HepG2 (cell line): Measurements from ENCODE around the gene BCAS3. TPM values are rescaled to one million over a fixed set of nuclear protein-coding genes. Genes with fewer than 3 reads are reported as not detected.

Experiments used
- ARNTL ChIP-seq: sonication (generic); formaldehyde crosslinking; IDR thresholded peaks from 2 replicates; pipeline ENCODE4 v1.4.0; 2020; ENCODE audit warnings: mild to moderate bottlenecking, missing genetic modification reagents
- BRD4 ChIP-seq: sonication (generic); formaldehyde crosslinking; IDR thresholded peaks from 2 replicates; pipeline ENCODE4 v1.4.0; 2020; ENCODE audit warnings: missing genetic modification reagents
- HMGA1 ChIP-seq: sonication (generic); formaldehyde crosslinking; conservative IDR thresholded peaks from 2 replicates; pipeline ENCODE4 v1.4.0; 2020; ENCODE audit warnings: missing genetic modification reagents
- KAT2B ChIP-seq: fragments of 150-350 bp; IDR thresholded peaks from 2 replicates; pipeline ENCODE4 v1.6.1; 2014; ENCODE audit warnings: low read depth, low read length, borderline replicate concordance
- RFXAP ChIP-seq: sonication (generic); formaldehyde crosslinking; IDR thresholded peaks from 2 replicates; pipeline ENCODE4 v1.4.0; 2020; ENCODE audit warnings: missing genetic modification reagents, borderline replicate concordance
- SIN3B ChIP-seq: fragments of 150-350 bp; IDR thresholded peaks from 2 replicates; pipeline ENCODE4 v1.6.1; 2014; ENCODE audit warnings: low read length
- SMAD1 ChIP-seq: sonication (generic); formaldehyde crosslinking; IDR thresholded peaks from 2 replicates; pipeline ENCODE4 v1.4.0; 2020; ENCODE audit warnings: missing genetic modification reagents, low read depth, mild to moderate bottlenecking, borderline replicate concordance
- SPEN ChIP-seq: sonication (generic); formaldehyde crosslinking; IDR thresholded peaks from 2 replicates; pipeline ENCODE4 v1.5.1; 2020; ENCODE audit warnings: low read depth, mild to moderate bottlenecking, missing genetic modification reagents
- ZNF10 ChIP-seq: sonication (generic); formaldehyde crosslinking; IDR thresholded peaks from 2 replicates; pipeline ENCODE4 v1.4.0; 2020; ENCODE audit warnings: mild to moderate bottlenecking, low read depth, missing genetic modification reagents, borderline replicate concordance
- ZNF3 ChIP-seq: IDR thresholded peaks from 2 replicates; pipeline ENCODE4 v1.7.0; 2017; ENCODE audit warnings: inconsistent platforms
- ZNF75D ChIP-seq: sonication (generic); formaldehyde crosslinking; IDR thresholded peaks from 2 replicates; pipeline ENCODE4 v1.8.1; 2023; ENCODE audit warnings: missing genetic modification reagents, mild to moderate bottlenecking, borderline replicate concordance
- ZNF891 ChIP-seq: sonication (generic); formaldehyde crosslinking; IDR thresholded peaks from 2 replicates; pipeline ENCODE4 v1.5.0; 2020; ENCODE audit warnings: mild to moderate bottlenecking, missing genetic modification reagents
- polyA plus RNA-seq, 8 experiments: library from polyadenylated mRNA; depleted of rRNA in 3 of 8; stranded (reverse) in 7 of 8; unstranded in 1 of 8; fragments of >200 nt; fragmentation: Illumina TruSeq in 4 of 8; extraction: Trizol in 4 of 8; gene quantifications; 2 replicates each; pipeline versions ENCODE4 v1.2.1 to v1.2.3, GENCODE V29; 2011 to 2016; ENCODE audit warnings: low read depth in 4 of 8, missing spikeins in 1 of 8, mixed read lengths in 1 of 8; ENCODE audit not compliant: insufficient read depth in 1 of 8
- total RNA-seq, 5 experiments: library from RNA; depleted of rRNA; stranded (reverse); fragments of >200 nt; fragmentation: Illumina TruSeq; extraction: Trizol; gene quantifications; 2 replicates each; pipeline ENCODE4 v1.2.3, GENCODE V29; 2016; ENCODE audit warnings: low read depth in 1 of 5
- TF ChIP-seq, protein P1 (sequence below): sonication (generic); formaldehyde crosslinking; IDR thresholded peaks from 2 replicates; pipeline ENCODE4 v1.4.0; 2020; ENCODE audit warnings: missing genetic modification reagents
- TF ChIP-seq, protein P2 (sequence below): sonication (generic); formaldehyde crosslinking; IDR thresholded peaks from 2 replicates; pipeline ENCODE4 v1.9.0; 2021; ENCODE audit warnings: missing genetic modification reagents, borderline replicate concordance
- TF ChIP-seq, protein P3 (sequence below): sonication (generic); formaldehyde crosslinking; IDR thresholded peaks from 2 replicates; pipeline ENCODE4 v1.5.0; 2020; ENCODE audit warnings: mild to moderate bottlenecking, missing genetic modification reagents, borderline replicate concordance
- TF ChIP-seq, protein P4 (sequence below): sonication (generic); formaldehyde crosslinking; IDR thresholded peaks from 2 replicates; pipeline ENCODE4 v1.4.0; 2020; ENCODE audit warnings: missing genetic modification reagents
- TF ChIP-seq, protein P5 (sequence below): sonication (generic); formaldehyde crosslinking; IDR thresholded peaks from 2 replicates; pipeline ENCODE4 v1.5.0; 2020; ENCODE audit warnings: missing genetic modification reagents
- TF ChIP-seq, protein P6 (sequence below): sonication (generic); formaldehyde crosslinking; IDR thresholded peaks from 2 replicates; pipeline ENCODE4 v1.5.0; 2020; ENCODE audit warnings: missing genetic modification reagents

The BCAS3 gene
- total and polyA plus RNA-seq, 2 of the 13 experiments (the other 11 are each of a cell fraction or from before 2014, with no cell fraction given): 10.7 to 11.2 TPM

DNA sequence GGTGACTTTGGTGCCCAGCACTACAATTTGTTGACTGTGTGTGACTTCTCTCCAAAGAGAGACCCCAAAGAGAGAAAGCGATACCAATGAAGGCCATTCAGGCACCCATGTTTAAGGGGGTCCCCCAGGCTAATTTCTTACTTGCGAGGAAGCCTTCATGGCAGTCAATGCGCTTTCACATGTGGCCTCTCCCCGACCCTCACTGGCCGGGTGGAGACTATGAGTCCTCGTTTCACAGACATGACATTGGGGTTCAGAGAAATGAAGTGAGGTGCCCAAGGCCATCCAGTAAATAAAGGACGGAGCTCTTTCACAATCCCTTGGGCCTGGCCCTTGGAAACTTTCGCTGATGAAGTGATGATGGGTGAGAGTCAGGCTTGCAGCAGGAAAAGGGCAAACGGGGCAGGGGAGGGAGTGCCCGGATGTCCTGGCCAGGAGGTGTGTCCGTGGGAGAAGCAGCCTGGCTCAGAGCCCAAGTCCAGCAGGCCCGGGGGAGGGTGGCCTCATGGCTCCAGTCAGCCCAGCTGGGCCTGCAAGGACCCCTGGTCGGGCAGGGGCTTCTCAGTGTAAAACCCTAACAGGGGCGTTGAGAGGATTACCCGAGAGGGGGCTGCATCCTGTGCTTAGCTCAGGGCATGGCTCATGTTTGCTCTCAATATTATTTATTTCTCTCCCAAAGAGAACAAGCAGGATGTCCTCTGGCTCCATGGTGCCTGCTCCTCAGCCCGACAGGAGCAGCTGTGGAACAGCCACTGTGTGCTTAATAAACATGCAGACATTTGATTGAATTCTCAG lies 736.7 kb downstream of the BCAS3 start (continued):
- TF ChIP-seq, protein P1, sequence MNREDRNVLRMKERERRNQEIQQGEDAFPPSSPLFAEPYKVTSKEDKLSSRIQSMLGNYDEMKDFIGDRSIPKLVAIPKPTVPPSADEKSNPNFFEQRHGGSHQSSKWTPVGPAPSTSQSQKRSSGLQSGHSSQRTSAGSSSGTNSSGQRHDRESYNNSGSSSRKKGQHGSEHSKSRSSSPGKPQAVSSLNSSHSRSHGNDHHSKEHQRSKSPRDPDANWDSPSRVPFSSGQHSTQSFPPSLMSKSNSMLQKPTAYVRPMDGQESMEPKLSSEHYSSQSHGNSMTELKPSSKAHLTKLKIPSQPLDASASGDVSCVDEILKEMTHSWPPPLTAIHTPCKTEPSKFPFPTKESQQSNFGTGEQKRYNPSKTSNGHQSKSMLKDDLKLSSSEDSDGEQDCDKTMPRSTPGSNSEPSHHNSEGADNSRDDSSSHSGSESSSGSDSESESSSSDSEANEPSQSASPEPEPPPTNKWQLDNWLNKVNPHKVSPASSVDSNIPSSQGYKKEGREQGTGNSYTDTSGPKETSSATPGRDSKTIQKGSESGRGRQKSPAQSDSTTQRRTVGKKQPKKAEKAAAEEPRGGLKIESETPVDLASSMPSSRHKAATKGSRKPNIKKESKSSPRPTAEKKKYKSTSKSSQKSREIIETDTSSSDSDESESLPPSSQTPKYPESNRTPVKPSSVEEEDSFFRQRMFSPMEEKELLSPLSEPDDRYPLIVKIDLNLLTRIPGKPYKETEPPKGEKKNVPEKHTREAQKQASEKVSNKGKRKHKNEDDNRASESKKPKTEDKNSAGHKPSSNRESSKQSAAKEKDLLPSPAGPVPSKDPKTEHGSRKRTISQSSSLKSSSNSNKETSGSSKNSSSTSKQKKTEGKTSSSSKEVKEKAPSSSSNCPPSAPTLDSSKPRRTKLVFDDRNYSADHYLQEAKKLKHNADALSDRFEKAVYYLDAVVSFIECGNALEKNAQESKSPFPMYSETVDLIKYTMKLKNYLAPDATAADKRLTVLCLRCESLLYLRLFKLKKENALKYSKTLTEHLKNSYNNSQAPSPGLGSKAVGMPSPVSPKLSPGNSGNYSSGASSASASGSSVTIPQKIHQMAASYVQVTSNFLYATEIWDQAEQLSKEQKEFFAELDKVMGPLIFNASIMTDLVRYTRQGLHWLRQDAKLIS (CRISPR knock-in tag): no peak
- TF ChIP-seq, protein P2, sequence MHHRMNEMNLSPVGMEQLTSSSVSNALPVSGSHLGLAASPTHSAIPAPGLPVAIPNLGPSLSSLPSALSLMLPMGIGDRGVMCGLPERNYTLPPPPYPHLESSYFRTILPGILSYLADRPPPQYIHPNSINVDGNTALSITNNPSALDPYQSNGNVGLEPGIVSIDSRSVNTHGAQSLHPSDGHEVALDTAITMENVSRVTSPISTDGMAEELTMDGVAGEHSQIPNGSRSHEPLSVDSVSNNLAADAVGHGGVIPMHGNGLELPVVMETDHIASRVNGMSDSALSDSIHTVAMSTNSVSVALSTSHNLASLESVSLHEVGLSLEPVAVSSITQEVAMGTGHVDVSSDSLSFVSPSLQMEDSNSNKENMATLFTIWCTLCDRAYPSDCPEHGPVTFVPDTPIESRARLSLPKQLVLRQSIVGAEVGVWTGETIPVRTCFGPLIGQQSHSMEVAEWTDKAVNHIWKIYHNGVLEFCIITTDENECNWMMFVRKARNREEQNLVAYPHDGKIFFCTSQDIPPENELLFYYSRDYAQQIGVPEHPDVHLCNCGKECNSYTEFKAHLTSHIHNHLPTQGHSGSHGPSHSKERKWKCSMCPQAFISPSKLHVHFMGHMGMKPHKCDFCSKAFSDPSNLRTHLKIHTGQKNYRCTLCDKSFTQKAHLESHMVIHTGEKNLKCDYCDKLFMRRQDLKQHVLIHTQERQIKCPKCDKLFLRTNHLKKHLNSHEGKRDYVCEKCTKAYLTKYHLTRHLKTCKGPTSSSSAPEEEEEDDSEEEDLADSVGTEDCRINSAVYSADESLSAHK (CRISPR knock-in tag): no peak
- no peak for TF ChIP-seq KAT2B
- no peak for TF ChIP-seq SMAD1 (CRISPR knock-in tag)
- TF ChIP-seq ARNTL (CRISPR knock-in tag): 0 out of 2 replicates have a peak, but pooled peaks have one; percentile 24
- peak; percentile 54; the same call in 1 of the 2 replicates for TF ChIP-seq ZNF891
- TF ChIP-seq, protein P3, sequence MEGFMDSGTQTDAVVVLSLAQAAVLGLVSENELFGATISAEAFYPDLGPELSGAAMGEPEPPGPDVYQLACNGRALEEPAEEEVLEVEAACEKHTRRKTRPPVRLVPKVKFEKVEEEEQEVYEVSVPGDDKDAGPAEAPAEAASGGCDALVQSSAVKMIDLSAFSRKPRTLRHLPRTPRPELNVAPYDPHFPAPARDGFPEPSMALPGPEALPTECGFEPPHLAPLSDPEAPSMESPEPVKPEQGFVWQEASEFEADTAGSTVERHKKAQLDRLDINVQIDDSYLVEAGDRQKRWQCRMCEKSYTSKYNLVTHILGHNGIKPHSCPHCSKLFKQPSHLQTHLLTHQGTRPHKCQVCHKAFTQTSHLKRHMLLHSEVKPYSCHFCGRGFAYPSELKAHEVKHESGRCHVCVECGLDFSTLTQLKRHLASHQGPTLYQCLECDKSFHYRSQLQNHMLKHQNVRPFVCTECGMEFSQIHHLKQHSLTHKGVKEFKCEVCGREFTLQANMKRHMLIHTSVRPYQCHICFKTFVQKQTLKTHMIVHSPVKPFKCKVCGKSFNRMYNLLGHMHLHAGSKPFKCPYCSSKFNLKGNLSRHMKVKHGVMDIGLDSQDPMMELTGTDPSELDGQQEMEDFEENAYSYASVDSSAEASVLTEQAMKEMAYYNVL (CRISPR knock-in tag): peak; percentile 48; the same call in 1 of the 2 replicates
- no peak for TF ChIP-seq ZNF10
- no peak for TF ChIP-seq ZNF75D
- no peak for TF ChIP-seq SIN3B
- TF ChIP-seq, protein P4, sequence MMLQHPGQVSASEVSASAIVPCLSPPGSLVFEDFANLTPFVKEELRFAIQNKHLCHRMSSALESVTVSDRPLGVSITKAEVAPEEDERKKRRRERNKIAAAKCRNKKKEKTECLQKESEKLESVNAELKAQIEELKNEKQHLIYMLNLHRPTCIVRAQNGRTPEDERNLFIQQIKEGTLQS: no peak
- TF ChIP-seq HMGA1 (CRISPR knock-in tag): no peak
- TF ChIP-seq ZNF3: 0 out of 2 replicates have a peak, but pooled peaks have one; percentile 47
- TF ChIP-seq, protein P5, sequence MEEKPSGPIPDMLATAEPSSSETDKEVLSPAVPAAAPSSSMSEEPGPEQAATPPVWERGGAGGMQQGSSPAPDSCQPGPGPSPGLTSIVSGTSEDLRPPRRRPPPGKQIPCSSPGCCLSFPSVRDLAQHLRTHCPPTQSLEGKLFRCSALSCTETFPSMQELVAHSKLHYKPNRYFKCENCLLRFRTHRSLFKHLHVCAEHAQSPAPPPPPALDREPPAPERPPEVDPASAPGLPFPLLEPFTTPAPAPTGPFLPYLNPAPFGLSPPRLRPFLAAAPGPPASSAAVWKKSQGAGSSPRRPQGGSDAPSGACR (CRISPR knock-in tag): peak; percentile 83
- TF ChIP-seq SPEN (CRISPR knock-in tag): 0 out of 2 replicates have a peak, but pooled peaks have one; percentile 14
- TF ChIP-seq, protein P6, sequence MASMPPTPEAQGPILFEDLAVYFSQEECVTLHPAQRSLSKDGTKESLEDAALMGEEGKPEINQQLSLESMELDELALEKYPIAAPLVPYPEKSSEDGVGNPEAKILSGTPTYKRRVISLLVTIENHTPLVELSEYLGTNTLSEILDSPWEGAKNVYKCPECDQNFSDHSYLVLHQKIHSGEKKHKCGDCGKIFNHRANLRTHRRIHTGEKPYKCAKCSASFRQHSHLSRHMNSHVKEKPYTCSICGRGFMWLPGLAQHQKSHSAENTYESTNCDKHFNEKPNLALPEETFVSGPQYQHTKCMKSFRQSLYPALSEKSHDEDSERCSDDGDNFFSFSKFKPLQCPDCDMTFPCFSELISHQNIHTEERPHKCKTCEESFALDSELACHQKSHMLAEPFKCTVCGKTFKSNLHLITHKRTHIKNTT (CRISPR knock-in tag): no peak
- TF ChIP-seq BRD4 (CRISPR knock-in tag): 0 out of 2 replicates have a peak, but pooled peaks have one; percentile 29
- TF ChIP-seq RFXAP (CRISPR knock-in tag): peak; percentile 45; the same call in 1 of the 2 replicates
